ENCODE results near the gene FN1.
"Not testable (repeated sequence)": the region's sequence is repeated elsewhere in the genome, so short reads cannot be mapped to it uniquely, and the experiment has no call there.

FN1 gene

GRCh38 chr2:215364157-215365155 lies 71.4 kb downstream of the FN1 start:
- DNase-seq, result no peak

GRCh38 chr2:215363461-215364156 lies 72.3 kb downstream of the FN1 start:
- DNase-seq, result no peak

GRCh38 chr2:215363039-215363438 lies 72.8 kb downstream of the FN1 start:
- no peak for DNase-seq

- DNase-seq, result no peak
Measured at GRCh38 chr2:215362562-215362904, 73.3 kb downstream of the FN1 start.

GRCh38 chr2:215361876-215362561 lies 73.8 kb downstream of the FN1 start:
- no peak for DNase-seq

GRCh38 chr2:215361211-215361875 lies 74.5 kb downstream of the FN1 start:
- DNase-seq, result peak in 1 of 4 experiments; percentile 16

GRCh38 chr2:215360596-215360995 lies 75.3 kb downstream of the FN1 start:
- DNase-seq, result no peak

GRCh38 chr2:215360059-215360458 lies 75.8 kb downstream of the FN1 start:
- DNase-seq, result not testable (repeated sequence)

- no peak for DNase-seq
Measured at GRCh38 chr2:215359576-215359922, 76.3 kb downstream of the FN1 start.

- DNase-seq, result no peak
Measured at GRCh38 chr2:215358891-215359575, 76.8 kb downstream of the FN1 start.

- DNase-seq, result no peak
Measured at GRCh38 chr2:215358312-215358845, 77.5 kb downstream of the FN1 start.

GRCh38 chr2:215357660-215358059 lies 78.2 kb downstream of the FN1 start:
- no peak for DNase-seq

- DNase-seq, result no peak
Measured at GRCh38 chr2:215356948-215357461, 78.9 kb downstream of the FN1 start.

- no peak for DNase-seq
Measured at GRCh38 chr2:215356334-215356947, 79.4 kb downstream of the FN1 start.

- no peak for DNase-seq
Measured at GRCh38 chr2:215355801-215356200, 80.1 kb downstream of the FN1 start.

GRCh38 chr2:215354771-215355695 lies 80.8 kb downstream of the FN1 start:
- DNase-seq, result no peak

- no peak for DNase-seq
Measured at GRCh38 chr2:215352602-215353001, 83.3 kb downstream of the FN1 start.

- no peak for DNase-seq
Measured at GRCh38 chr2:215347878-215348277, 88.0 kb downstream of the FN1 start.

- DNase-seq, result no peak
Measured at GRCh38 chr2:215338883-215339679, 96.8 kb downstream of the FN1 start.
